ENCODE measurements around the gene MAST4.

The MAST4 gene

GRCh38 chr5:66595756-66596635 lies at the start of gene MAST4:
MAST4 (plus strand) TSS chr5:66596393; CDS start chr5:66596656, 263 bp downstream.
- DNase-seq = peak; percentile 23 to 30

- no peak for DNase-seq
These were observed 49.7 kb upstream of the MAST4 start for GRCh38 chr5:66546541-66546940.

- no peak for DNase-seq
These were observed 44.9 kb upstream of the MAST4 start for GRCh38 chr5:66551338-66551737.

- DNase-seq = no peak
These were observed 44.2 kb upstream of the MAST4 start for GRCh38 chr5:66551945-66552344.

GRCh38 chr5:66553368-66553912 lies 42.8 kb upstream of the MAST4 start:
- DNase-seq = no peak

GRCh38 chr5:66553916-66554575 lies 42.1 kb upstream of the MAST4 start:
- no peak for DNase-seq

GRCh38 chr5:66554884-66555283 lies 41.3 kb upstream of the MAST4 start:
- DNase-seq = no peak

- DNase-seq = no peak
These were observed 37.6 kb upstream of the MAST4 start for GRCh38 chr5:66558560-66558959.

GRCh38 chr5:66560371-66560770 lies 35.8 kb upstream of the MAST4 start:
- DNase-seq = no peak

GRCh38 chr5:66561256-66561990 lies 34.8 kb upstream of the MAST4 start:
- DNase-seq = no peak

- DNase-seq = no peak
These were observed 30.3 kb upstream of the MAST4 start for GRCh38 chr5:66565878-66566277.

GRCh38 chr5:66567474-66567873 lies 28.7 kb upstream of the MAST4 start:
- DNase-seq = no peak

- no peak for DNase-seq
These were observed 26.0 kb upstream of the MAST4 start for GRCh38 chr5:66570201-66570600.

GRCh38 chr5:66573733-66574132 lies 22.5 kb upstream of the MAST4 start:
- no peak for DNase-seq

GRCh38 chr5:66582499-66583165 lies 13.6 kb upstream of the MAST4 start:
- no peak for DNase-seq

- no peak for DNase-seq
These were observed 10.9 kb upstream of the MAST4 start for GRCh38 chr5:66585291-66585690.

- DNase-seq = no peak
These were observed 8.4 kb upstream of the MAST4 start for GRCh38 chr5:66587771-66588170.

- no peak for DNase-seq
These were observed 516 bp downstream of the MAST4 start for GRCh38 chr5:66596636-66597182.

GRCh38 chr5:66597183-66597757 lies 1.1 kb downstream of the MAST4 start:
- DNase-seq = no peak

GRCh38 chr5:66602621-66603020 lies 6.4 kb downstream of the MAST4 start:
- DNase-seq = no peak

- DNase-seq = no peak
These were observed 7.0 kb downstream of the MAST4 start for GRCh38 chr5:66603164-66603563.

- no peak for DNase-seq
These were observed 7.7 kb downstream of the MAST4 start for GRCh38 chr5:66603881-66604280.

Data from AML-193 (cell line).